Measurements from ENCODE around the gene NCEH1.
"Not testable (repeated sequence)": the region's sequence is repeated elsewhere in the genome, so short reads cannot be mapped to it uniquely, and the experiment has no call there.

NCEH1 gene

GRCh38 chr3:172607305-172608121, 103.4 kb downstream of the NCEH1 start:
- peak; percentile 29 for DNase-seq

- no peak for DNase-seq
Observed at GRCh38 chr3:172606021-172606420, 104.8 kb downstream of the NCEH1 start.

- DNase-seq, result no peak
Observed at GRCh38 chr3:172604895-172605646, 105.8 kb downstream of the NCEH1 start.

GRCh38 chr3:172601066-172601832, 109.6 kb downstream of the NCEH1 start:
- no peak for DNase-seq

- no peak for DNase-seq
Observed at GRCh38 chr3:172600644-172601065, 110.2 kb downstream of the NCEH1 start.

GRCh38 chr3:172598904-172599303, 112.0 kb downstream of the NCEH1 start:
- no peak for DNase-seq

- no peak for DNase-seq
Observed at GRCh38 chr3:172596394-172596706, 114.5 kb downstream of the NCEH1 start.

GRCh38 chr3:172595664-172596393, 115.0 kb downstream of the NCEH1 start:
- peak; percentile 84 for DNase-seq

GRCh38 chr3:172594900-172595663, 115.8 kb downstream of the NCEH1 start:
- not testable (repeated sequence) for DNase-seq

GRCh38 chr3:172592898-172593669, 117.8 kb downstream of the NCEH1 start:
- no peak for DNase-seq

- no peak for DNase-seq
Observed at GRCh38 chr3:172591876-172592771, 118.7 kb downstream of the NCEH1 start.

- no peak for DNase-seq
Observed at GRCh38 chr3:172591125-172591605, 119.7 kb downstream of the NCEH1 start.

- DNase-seq, result no peak
Observed at GRCh38 chr3:172586436-172586835, 124.4 kb downstream of the NCEH1 start.

- no peak for DNase-seq
Observed at GRCh38 chr3:172585954-172586353, 124.9 kb downstream of the NCEH1 start.

- no peak for DNase-seq
Observed at GRCh38 chr3:172582712-172583111, 128.2 kb downstream of the NCEH1 start.

- DNase-seq, result no peak
Observed at GRCh38 chr3:172581757-172582166, 129.1 kb downstream of the NCEH1 start.

GRCh38 chr3:172580680-172581401, 130.0 kb downstream of the NCEH1 start:
- DNase-seq, result no peak

All from RPMI8226 (cell line).